WTC11 (cell line): ENCODE measurements around the gene SUPT16H.

ENCODE experiments used
- ATF2 ChIP-seq: sonication (generic); formaldehyde crosslinking; IDR thresholded peaks from 2 replicates; pipeline ENCODE4 v1.8.1; 2022; ENCODE audit warnings: low read depth, missing genetic modification reagents, borderline replicate concordance
- CTCF ChIP-seq: fragments of 200-600 bp; IDR thresholded peaks from 2 replicates; pipeline ENCODE4 v1.8.0; 2022; ENCODE audit warnings: antibody characterized with exemption
- ETV6 ChIP-seq: sonication (generic); formaldehyde crosslinking; IDR thresholded peaks from 2 replicates; pipeline ENCODE4 v1.8.1; 2022; ENCODE audit warnings: mild to moderate bottlenecking, missing genetic modification reagents
- GABPB1 ChIP-seq: sonication (generic); formaldehyde crosslinking; IDR thresholded peaks from 2 replicates; pipeline ENCODE4 v1.8.1; 2023; ENCODE audit warnings: mild to moderate bottlenecking, missing genetic modification reagents
- KAT7 ChIP-seq: sonication (generic); formaldehyde crosslinking; IDR thresholded peaks from 2 replicates; pipeline ENCODE4 v1.8.1; 2023; ENCODE audit warnings: missing genetic modification reagents, mild to moderate bottlenecking, borderline replicate concordance
- MLX ChIP-seq: sonication (generic); formaldehyde crosslinking; IDR thresholded peaks from 2 replicates; pipeline ENCODE4 v1.8.1; 2023; ENCODE audit warnings: mild to moderate bottlenecking, missing genetic modification reagents, moderate library complexity
- MXD4 ChIP-seq: fragments of 250-450 bp; sonication (Bioruptor Pico); IDR thresholded peaks from 2 replicates; pipeline ENCODE4 v1.8.0; 2021; ENCODE audit warnings: mild to moderate bottlenecking, moderate library complexity, borderline replicate concordance
- SP1 ChIP-seq: sonication (generic); formaldehyde crosslinking; conservative IDR thresholded peaks from 2 replicates; pipeline ENCODE4 v1.8.1; 2022; ENCODE audit warnings: missing genetic modification reagents
- ZNF281 ChIP-seq: sonication (generic); formaldehyde crosslinking; IDR thresholded peaks from 2 replicates; pipeline ENCODE4 v1.8.0; 2023; ENCODE audit warnings: mild to moderate bottlenecking, missing genetic modification reagents
- ZNF512 ChIP-seq: sonication (generic); formaldehyde crosslinking; IDR thresholded peaks from 2 replicates; pipeline ENCODE4 v1.8.1; 2022; ENCODE audit warnings: missing genetic modification reagents, borderline replicate concordance

- TF ChIP-seq ETV6 (CRISPR knock-in tag) (no peak), ZNF512 (CRISPR knock-in tag) (no peak), MXD4 (CRISPR knock-in tag) (no peak), CTCF (no peak), MLX (CRISPR knock-in tag) (no peak), KAT7 (no peak), ZNF281 (CRISPR knock-in tag) (no peak), SP1 (no peak), GABPB1 (CRISPR knock-in tag) (no peak), ATF2 (CRISPR knock-in tag) (no peak)
These were observed 42.9 kb upstream of the SUPT16H start for GRCh38 chr14:21426692-21427091.
